Esophagus muscularis mucosa (tissue), 4 donors: ENCODE measurements around the gene SMARCC1. TPM values are rescaled to one million over a fixed set of nuclear protein-coding genes. Genes with fewer than 3 reads are reported as not detected.
A peak's percentile ranks its signal among the peaks of the same experiment; 100 is the strongest.

Experiments
- DNase-seq: peaks from one replicate; pipeline ENCODE4 v3.0.0-alpha.2; 2017; ENCODE audit errors: extremely low spot score
- H3K27ac ChIP-seq, 4 donors: fragments of 200-600 bp; sonication (generic); replicated peaks in 1 of 4; 1 replicate in 3 of 4; 2 replicates in 1 of 4; pipeline ENCODE4 v1.5.1; 2016 to 2019; ENCODE audit warnings: mild to moderate bottlenecking in 1 of 4
- H3K27me3 ChIP-seq, 4 donors: fragments of 200-600 bp; sonication (generic); one replicate each; pipeline versions ENCODE4 v1.5.1 to v1.6.0; 2016 to 2019
- H3K36me3 ChIP-seq, 4 donors: fragments of 200-600 bp; sonication (generic); one replicate each; pipeline ENCODE4 v1.5.1; 2016 to 2019
- H3K4me1 ChIP-seq, 4 donors: fragments of 200-600 bp; sonication (generic); one replicate each; pipeline ENCODE4 v1.5.1; 2016 to 2019
- H3K4me3 ChIP-seq, 4 donors: fragments of 200-600 bp; sonication (generic); 1 replicate in 2 of 4; 2 replicates in 2 of 4; pipeline ENCODE4 v1.5.1; 2016 to 2019; ENCODE audit warnings: mild to moderate bottlenecking in 4 of 4, moderate library complexity in 1 of 4
- H3K9me3 ChIP-seq, 4 donors: fragments of 200-600 bp; sonication (generic); 1 replicate in 3 of 4; 2 replicates in 1 of 4; pipeline ENCODE4 v1.5.1; 2016 to 2019
- EP300 ChIP-seq: sonication (generic); formaldehyde crosslinking; IDR thresholded peaks from one replicate; pipeline ENCODE4 v1.6.1; 2017; ENCODE audit warnings: antibody characterized with exemption
- POLR2A ChIP-seq: fragments of 450-650 bp; IDR thresholded peaks from one replicate; pipeline ENCODE4 v1.6.1; 2017; ENCODE audit warnings: antibody characterized with exemption, moderate library complexity, mild to moderate bottlenecking, low read depth
- POLR2AphosphoS5 ChIP-seq, 2 donors: sonication (generic); formaldehyde crosslinking; IDR thresholded peaks; one replicate each; pipeline ENCODE4 v1.6.1; 2017; ENCODE audit warnings: antibody characterized with exemption in 2 of 2
- WGBS: methylation state at CpG from one replicate; pipeline ENCODE4 v1.1.5; 2018; 5-methylcytosine and 5-hydroxymethylcytosine counted together
- intact Hi-C: fragments of 100-400 bp; cut with DNase I; formaldehyde crosslinking; loops from one replicate; pipeline ENCODE4 v1.15.1; 2023
- total RNA-seq, 4 donors: library from RNA; depleted of rRNA; stranded (reverse); fragments of >200 nt; gene quantifications; one replicate each; pipeline versions ENCODE4 v1.1.0 to v1.2.1, GENCODE V29; 2016
- TF ChIP-seq, protein P1 (sequence below), 3 experiments: fragments of 200-600 bp in 2 of 3; fragments of 450-650 bp in 1 of 3; sonication (generic) in 2 of 3; IDR thresholded peaks; one replicate each; pipeline ENCODE4 v1.5.1; 2017 to 2019; ENCODE audit warnings: antibody characterized with exemption in 3 of 3, mild to moderate bottlenecking in 2 of 3, moderate library complexity in 1 of 3

The SMARCC1 gene
- total RNA-seq, 4 donors from 2014 or later: 46.1 to 57.2 (median 49.7) TPM

DNA sequence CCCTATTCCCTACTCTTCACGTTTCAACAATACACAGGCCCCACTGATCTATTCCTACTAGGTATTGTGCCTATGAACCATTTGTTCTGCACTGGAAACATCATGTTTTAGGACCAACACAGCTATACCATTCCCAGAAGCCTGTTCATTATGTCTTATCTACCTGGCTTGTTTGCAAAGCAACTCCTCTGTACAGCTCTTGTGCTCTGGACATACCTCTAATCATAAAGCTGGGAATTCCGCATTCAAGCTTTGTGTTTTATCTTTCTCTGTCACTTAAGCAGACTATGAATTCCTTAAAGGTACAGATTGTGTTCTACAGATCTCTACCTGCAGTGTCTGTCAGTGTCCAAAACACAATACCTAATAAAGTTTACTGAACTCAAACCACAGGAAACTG, 115.6 kb downstream of the SMARCC1 start:
- Histone ChIP-seq H3K27me3 (no peaks in the 10 kb centered on the region), H3K4me3 (no peak overlapping the region), H3K9me3 (no peaks in the 10 kb centered on the region), H3K27ac (no peak overlapping the region), H3K36me3 (peaks cover 0 to 66% (median 31%) of the 10 kb centered on the region in 4 donors), H3K4me1 (no peaks in the 10 kb centered on the region)
- intact Hi-C loops: loop anchor here (10.0 kb wide), 1 partner anchor 141 kb away; no protein-coding TSS in a partner anchor
- TF ChIP-seq POLR2AphosphoS5 (IDR thresholded peaks at IDR 0.05): no peak
- no peak for TF ChIP-seq POLR2A
- TF ChIP-seq, protein P1, sequence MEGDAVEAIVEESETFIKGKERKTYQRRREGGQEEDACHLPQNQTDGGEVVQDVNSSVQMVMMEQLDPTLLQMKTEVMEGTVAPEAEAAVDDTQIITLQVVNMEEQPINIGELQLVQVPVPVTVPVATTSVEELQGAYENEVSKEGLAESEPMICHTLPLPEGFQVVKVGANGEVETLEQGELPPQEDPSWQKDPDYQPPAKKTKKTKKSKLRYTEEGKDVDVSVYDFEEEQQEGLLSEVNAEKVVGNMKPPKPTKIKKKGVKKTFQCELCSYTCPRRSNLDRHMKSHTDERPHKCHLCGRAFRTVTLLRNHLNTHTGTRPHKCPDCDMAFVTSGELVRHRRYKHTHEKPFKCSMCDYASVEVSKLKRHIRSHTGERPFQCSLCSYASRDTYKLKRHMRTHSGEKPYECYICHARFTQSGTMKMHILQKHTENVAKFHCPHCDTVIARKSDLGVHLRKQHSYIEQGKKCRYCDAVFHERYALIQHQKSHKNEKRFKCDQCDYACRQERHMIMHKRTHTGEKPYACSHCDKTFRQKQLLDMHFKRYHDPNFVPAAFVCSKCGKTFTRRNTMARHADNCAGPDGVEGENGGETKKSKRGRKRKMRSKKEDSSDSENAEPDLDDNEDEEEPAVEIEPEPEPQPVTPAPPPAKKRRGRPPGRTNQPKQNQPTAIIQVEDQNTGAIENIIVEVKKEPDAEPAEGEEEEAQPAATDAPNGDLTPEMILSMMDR (IDR thresholded peaks at IDR 0.05): no peak
- TF ChIP-seq EP300: no peak
- WGBS: 93% methylated on average over 2 of the region's 2 CpGs
- DNase-seq: no peak

DNA sequence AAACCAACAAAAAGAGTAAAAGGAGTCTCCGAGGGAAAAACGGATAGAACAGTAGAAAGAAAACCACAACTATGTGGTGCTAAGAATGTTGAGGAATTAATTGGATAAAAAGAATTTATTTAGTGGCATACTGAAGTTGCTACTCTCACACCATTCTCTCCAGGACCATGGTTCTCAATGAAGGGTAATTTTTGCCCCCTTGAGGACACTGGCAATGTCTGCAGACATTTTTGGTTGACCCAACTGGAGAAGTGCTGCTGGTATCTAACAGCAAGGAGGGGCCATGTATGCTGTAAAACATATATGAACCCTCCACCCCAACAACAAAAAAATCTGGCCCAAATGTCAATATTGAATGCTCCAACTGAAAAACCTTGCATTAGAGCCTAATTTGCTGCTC, 117.2 kb downstream of the SMARCC1 start:
- H3K27ac ChIP-seq: no peak overlapping the region
- TF ChIP-seq, protein P1 (IDR thresholded peaks at IDR 0.05): peak in 1 of 3 experiments; percentile 16
- no peak for TF ChIP-seq EP300
- no peak for TF ChIP-seq POLR2A
- no peak for TF ChIP-seq POLR2AphosphoS5 (IDR thresholded peaks at IDR 0.05)
- intact Hi-C loops: loop anchor here (10.0 kb wide), 1 partner anchor 140 kb away; no protein-coding TSS in a partner anchor
- WGBS: 82% methylated on average over 2 of the region's 2 CpGs
- no peaks in the 10 kb centered on the region for H3K4me1 ChIP-seq
- no peaks in the 10 kb centered on the region for H3K9me3 ChIP-seq
- peaks cover 0 to 64% (median 24%) of the 10 kb centered on the region in 4 donors for H3K36me3 ChIP-seq
- H3K27me3 ChIP-seq: no peaks in the 10 kb centered on the region
- DNase-seq: no peak
- H3K4me3 ChIP-seq: no peak overlapping the region

DNA sequence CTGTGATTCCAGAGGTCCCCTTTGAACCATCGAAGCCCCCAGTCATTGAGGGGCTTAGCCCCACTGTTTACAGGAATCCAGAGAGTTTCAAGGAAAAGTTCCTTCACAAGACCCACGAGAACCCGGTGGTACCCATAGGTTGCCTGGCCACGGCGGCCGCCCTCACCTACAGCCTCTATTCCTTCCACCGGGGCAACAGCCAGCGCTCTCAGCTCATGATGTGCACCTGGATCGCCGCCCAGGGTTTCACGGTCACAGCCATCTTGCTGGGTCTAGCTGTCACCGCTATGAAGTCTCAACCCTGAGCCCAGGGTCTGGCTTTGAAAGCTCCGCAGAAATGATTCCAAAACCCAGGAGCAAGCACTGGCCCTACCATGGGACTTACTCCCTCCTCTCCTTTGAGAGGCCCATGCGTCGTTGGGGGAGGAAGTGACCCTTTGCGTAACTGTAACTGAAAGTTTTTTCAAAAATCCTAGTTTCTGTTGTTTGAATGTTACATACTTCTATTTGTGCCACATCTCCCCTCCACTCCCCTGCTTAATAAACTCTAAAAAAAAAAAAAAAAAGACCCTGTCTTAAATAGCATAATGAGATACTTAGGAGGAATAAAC, 118.0 kb downstream of the SMARCC1 start:
- Histone ChIP-seq H3K36me3 (peaks cover 0 to 63% (median 20%) of the 10 kb centered on the region in 4 donors), H3K27me3 (no peaks in the 10 kb centered on the region), H3K27ac (no peak overlapping the region), H3K4me3 (no peak overlapping the region), H3K4me1 (no peaks in the 10 kb centered on the region), H3K9me3 (no peaks in the 10 kb centered on the region)
- intact Hi-C loops: loop anchor here (10.0 kb wide), 1 partner anchor 139 kb away; no protein-coding TSS in a partner anchor
- DNase-seq: no peak
- WGBS: 95% methylated on average over 8 of the region's 16 CpGs
- TF ChIP-seq POLR2A: no peak

DNA sequence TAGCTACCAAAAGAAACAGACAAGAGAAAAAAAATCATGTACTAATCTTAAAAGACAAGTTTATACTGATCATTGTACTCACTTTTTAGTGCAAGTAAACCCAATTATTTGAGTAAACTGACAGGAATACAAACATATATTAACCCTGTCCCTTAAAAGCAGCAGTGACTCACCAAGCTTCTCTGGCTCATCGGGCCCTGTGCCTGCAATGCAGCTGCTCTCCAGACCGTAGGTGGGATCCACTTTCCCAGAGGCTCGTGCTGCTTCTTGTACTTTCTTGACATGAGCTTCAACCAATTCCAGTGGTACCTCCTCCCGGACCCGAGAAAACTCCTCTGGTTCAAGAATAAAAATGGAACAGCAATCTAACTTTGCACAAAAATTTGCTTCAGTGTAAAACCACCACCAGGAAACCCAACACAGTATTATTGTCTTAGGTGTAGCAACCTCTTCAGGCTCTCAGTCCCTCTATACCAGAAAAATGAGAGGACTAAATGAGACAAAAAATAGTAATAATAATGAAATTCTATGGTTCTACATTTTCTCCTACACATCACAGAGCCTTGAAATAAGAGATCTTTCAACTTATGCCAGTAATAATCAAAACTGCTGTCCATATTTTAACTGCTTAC, 120.5 kb downstream of the SMARCC1 start:
- H3K27me3 ChIP-seq: no peaks in the 10 kb centered on the region
- DNase-seq: no peak
- no peaks in the 10 kb centered on the region for H3K9me3 ChIP-seq
- 44% methylated on average over 5 of the region's 5 CpGs for WGBS
- no peak overlapping the region for H3K4me3 ChIP-seq
- H3K27ac ChIP-seq: no peak overlapping the region
- H3K4me1 ChIP-seq: no peaks in the 10 kb centered on the region
- peaks cover 0 to 65% (median 20%) of the 10 kb centered on the region in 4 donors for H3K36me3 ChIP-seq
- TF ChIP-seq POLR2AphosphoS5 (IDR thresholded peaks at IDR 0.05) (no peak), POLR2A (no peak), EP300 (no peak)
- TF ChIP-seq, protein P1 (IDR thresholded peaks at IDR 0.05): no peak
- intact Hi-C loops: loop anchor here (10.0 kb wide), 1 partner anchor 136 kb away; no protein-coding TSS in a partner anchor

DNA sequence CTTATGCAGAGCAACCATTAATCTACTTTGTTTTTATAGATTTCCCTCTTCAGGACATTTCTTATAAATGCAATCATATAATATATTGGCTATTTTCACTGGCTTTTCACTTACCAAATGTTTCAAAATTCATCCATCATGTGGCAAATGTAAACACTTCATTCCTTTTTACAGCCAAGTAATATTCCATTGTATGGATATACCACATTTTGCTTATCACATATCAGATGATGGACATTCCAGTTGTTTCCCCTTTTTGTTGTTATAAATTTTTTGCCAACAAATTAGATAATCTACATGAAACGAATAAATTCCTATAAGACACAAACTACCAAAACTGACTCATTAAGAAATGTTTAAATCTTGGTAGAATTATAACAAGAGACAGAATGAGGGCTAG, 123.2 kb downstream of the SMARCC1 start:
- Histone ChIP-seq H3K27ac (no peak overlapping the region), H3K36me3 (peaks cover 0 to 66% (median 22%) of the 10 kb centered on the region in 4 donors), H3K9me3 (no peaks in the 10 kb centered on the region), H3K4me1 (no peaks in the 10 kb centered on the region), H3K27me3 (no peaks in the 10 kb centered on the region), H3K4me3 (no peak overlapping the region)
- intact Hi-C loops: no loop called here
- WGBS: 100% methylated on average over 1 of the region's 1 CpG
- TF ChIP-seq POLR2AphosphoS5 (IDR thresholded peaks at IDR 0.05) (no peak), POLR2A (no peak), EP300 (no peak)
- TF ChIP-seq, protein P1 (IDR thresholded peaks at IDR 0.05): no peak
- DNase-seq: no peak
